ENCODE results near the gene NUAK1. TPM values are rescaled to one million over a fixed set of nuclear protein-coding genes. Genes with fewer than 3 reads are reported as not detected.
A peak's percentile ranks its signal among the peaks of the same experiment; 100 is the strongest.

The NUAK1 gene
- total and polyA plus RNA-seq, 2 donors from 2014 or later: 2.9 to 28.8 TPM

DNA sequence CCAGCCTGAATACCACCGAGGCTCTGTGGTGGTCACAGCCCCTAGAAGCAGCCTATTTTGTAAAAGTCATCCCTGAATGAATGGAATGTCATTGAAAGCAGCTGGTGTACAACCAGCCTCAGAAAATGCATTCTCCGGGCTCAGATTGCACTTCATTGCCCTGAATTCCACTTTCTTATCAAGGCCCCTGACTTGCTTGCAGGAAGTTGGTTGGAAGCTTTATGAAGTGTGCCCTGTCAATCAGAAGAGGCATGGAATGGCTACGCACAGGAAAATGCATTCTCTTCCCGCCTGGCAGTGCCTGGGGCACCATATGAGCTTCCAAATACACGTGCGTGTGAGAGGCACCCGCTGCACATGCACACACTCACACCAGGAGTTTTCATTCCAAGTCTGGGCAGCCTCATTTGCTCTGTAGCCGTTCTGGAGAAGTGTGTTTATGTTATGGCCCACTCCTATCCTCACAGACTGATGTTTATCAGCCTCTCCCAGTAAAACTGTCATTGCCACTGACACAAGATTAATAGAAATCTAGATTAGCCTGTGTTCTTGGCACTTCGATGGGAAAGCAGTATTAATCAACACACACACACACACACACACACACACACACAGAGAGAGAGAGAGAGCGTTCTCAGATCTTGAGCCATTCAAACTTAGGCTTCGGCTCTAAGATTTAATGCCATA lies 63.9 kb downstream of the NUAK1 start:
- FAIRE-seq: no peak
- H3K9ac ChIP-seq (ENCODE audit: low read length in 3 of 3): no peak overlapping the region
- H3K36me3 ChIP-seq (ENCODE audit: control insufficient read depth in 2 of 3, insufficient read depth in 3 of 3, low read length in 3 of 3): peaks cover 0 to 8% (median 2%) of the 10 kb centered on the region in 3 donors
- H3K27me3 ChIP-seq (ENCODE audit: control insufficient read depth, insufficient read depth, low read length): no peaks in the 10 kb centered on the region
- no peak overlapping the region for H3K4me3 ChIP-seq (ENCODE audit: low read length in 3 of 3)
- peak in 4 of 5 donors; percentile 73 to 94 (median 89) for DNase-seq
- H3K27ac ChIP-seq (ENCODE audit: low read depth in 2 of 2, low read length in 2 of 2): no peak overlapping the region
- peaks cover 4 to 17% (median 4%) of the 10 kb centered on the region in 3 donors for H3K4me1 ChIP-seq (ENCODE audit: control insufficient read depth in 2 of 3, insufficient read depth in 2 of 3, low read depth in 1 of 3, low read length in 3 of 3)
- TF ChIP-seq, protein P1, sequence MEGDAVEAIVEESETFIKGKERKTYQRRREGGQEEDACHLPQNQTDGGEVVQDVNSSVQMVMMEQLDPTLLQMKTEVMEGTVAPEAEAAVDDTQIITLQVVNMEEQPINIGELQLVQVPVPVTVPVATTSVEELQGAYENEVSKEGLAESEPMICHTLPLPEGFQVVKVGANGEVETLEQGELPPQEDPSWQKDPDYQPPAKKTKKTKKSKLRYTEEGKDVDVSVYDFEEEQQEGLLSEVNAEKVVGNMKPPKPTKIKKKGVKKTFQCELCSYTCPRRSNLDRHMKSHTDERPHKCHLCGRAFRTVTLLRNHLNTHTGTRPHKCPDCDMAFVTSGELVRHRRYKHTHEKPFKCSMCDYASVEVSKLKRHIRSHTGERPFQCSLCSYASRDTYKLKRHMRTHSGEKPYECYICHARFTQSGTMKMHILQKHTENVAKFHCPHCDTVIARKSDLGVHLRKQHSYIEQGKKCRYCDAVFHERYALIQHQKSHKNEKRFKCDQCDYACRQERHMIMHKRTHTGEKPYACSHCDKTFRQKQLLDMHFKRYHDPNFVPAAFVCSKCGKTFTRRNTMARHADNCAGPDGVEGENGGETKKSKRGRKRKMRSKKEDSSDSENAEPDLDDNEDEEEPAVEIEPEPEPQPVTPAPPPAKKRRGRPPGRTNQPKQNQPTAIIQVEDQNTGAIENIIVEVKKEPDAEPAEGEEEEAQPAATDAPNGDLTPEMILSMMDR (IDR thresholded peaks at IDR 0.05; ENCODE audit: borderline replicate concordance, extremely low read depth, insufficient read depth): no peak
- no peaks in the 10 kb centered on the region for H3K9me3 ChIP-seq (ENCODE audit: control insufficient read depth in 2 of 3, insufficient read depth in 1 of 3, low read length in 3 of 3)
- intact Hi-C loops (cut with DNase I): no loop called here

DNA sequence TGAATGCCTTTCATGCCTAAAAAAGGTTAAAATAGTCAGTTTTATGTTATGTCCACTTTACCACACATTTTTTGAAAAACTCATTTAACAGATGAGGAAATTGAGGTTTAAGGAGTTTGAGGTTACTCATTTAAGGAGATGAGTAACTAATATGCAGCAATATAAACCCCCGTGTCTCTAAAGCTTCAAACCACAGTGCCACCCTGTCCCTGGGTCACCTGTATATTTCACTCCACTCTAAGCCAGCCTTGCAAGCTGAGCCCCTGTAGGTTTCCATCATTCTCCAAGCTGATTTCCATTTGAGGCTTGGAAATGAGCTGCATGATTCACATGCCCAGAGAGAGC lies 64.4 kb downstream of the NUAK1 start:
- no peaks in the 10 kb centered on the region for H3K27me3 ChIP-seq (ENCODE audit: control insufficient read depth, insufficient read depth, low read length)
- H3K9me3 ChIP-seq (ENCODE audit: control insufficient read depth in 2 of 3, insufficient read depth in 1 of 3, low read length in 3 of 3): no peaks in the 10 kb centered on the region
- FAIRE-seq: no peak
- TF ChIP-seq, protein P1 (IDR thresholded peaks at IDR 0.05; ENCODE audit: borderline replicate concordance, extremely low read depth, insufficient read depth): no peak
- peaks cover 4 to 11% (median 4%) of the 10 kb centered on the region in 3 donors for H3K4me1 ChIP-seq (ENCODE audit: control insufficient read depth in 2 of 3, insufficient read depth in 2 of 3, low read depth in 1 of 3, low read length in 3 of 3)
- no peak for DNase-seq
- H3K36me3 ChIP-seq (ENCODE audit: control insufficient read depth in 2 of 3, insufficient read depth in 3 of 3, low read length in 3 of 3): peaks cover 2 to 8% (median 2%) of the 10 kb centered on the region in 3 donors
- no peak overlapping the region for H3K9ac ChIP-seq (ENCODE audit: low read length in 3 of 3)
- H3K4me3 ChIP-seq (ENCODE audit: low read length in 3 of 3): no peak overlapping the region
- H3K27ac ChIP-seq (ENCODE audit: low read depth in 2 of 2, low read length in 2 of 2): no peak overlapping the region
- intact Hi-C loops (cut with DNase I): no loop called here

DNA sequence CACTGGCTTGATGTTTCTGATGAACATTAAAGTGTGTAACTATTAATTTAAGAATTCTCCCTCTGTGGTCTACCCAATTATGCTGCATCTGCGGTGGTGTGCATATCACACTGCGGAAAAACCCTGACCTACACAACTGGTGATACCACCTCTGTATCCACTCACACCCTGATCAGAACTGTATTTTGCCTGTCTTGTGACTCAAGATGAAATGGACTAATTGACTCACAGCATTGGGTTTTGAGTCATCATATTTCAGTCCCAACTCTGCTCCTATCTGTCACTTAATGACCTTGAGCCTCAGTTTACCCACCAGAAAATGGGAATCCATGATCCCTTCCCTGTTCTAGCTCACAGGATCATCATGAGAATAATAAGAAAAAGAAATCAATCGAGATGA lies 65.6 kb downstream of the NUAK1 start:
- intact Hi-C loops (cut with DNase I): no loop called here
- TF ChIP-seq, protein P1 (IDR thresholded peaks at IDR 0.05; ENCODE audit: borderline replicate concordance, extremely low read depth, insufficient read depth): no peak
- no peak overlapping the region for H3K9ac ChIP-seq (ENCODE audit: low read length in 3 of 3)
- FAIRE-seq (no peak), DNase-seq (no peak)
- no peaks in the 10 kb centered on the region for H3K27me3 ChIP-seq (ENCODE audit: control insufficient read depth, insufficient read depth, low read length)
- no peaks in the 10 kb centered on the region for H3K9me3 ChIP-seq (ENCODE audit: control insufficient read depth in 2 of 3, insufficient read depth in 1 of 3, low read length in 3 of 3)
- H3K27ac ChIP-seq (ENCODE audit: low read depth in 2 of 2, low read length in 2 of 2): no peak overlapping the region
- peaks cover 2 to 13% (median 2%) of the 10 kb centered on the region in 3 donors for H3K36me3 ChIP-seq (ENCODE audit: control insufficient read depth in 2 of 3, insufficient read depth in 3 of 3, low read length in 3 of 3)
- H3K4me3 ChIP-seq (ENCODE audit: low read length in 3 of 3): no peak overlapping the region
- H3K4me1 ChIP-seq (ENCODE audit: control insufficient read depth in 2 of 3, insufficient read depth in 2 of 3, low read depth in 1 of 3, low read length in 3 of 3): peaks cover 2 to 9% (median 4%) of the 10 kb centered on the region in 3 donors
